Measurements from ENCODE around the gene ADCY2.
"Not testable (repeated sequence)": the region's sequence is repeated elsewhere in the genome, so short reads cannot be mapped to it uniquely, and the experiment has no call there.

ADCY2 gene

DNA sequence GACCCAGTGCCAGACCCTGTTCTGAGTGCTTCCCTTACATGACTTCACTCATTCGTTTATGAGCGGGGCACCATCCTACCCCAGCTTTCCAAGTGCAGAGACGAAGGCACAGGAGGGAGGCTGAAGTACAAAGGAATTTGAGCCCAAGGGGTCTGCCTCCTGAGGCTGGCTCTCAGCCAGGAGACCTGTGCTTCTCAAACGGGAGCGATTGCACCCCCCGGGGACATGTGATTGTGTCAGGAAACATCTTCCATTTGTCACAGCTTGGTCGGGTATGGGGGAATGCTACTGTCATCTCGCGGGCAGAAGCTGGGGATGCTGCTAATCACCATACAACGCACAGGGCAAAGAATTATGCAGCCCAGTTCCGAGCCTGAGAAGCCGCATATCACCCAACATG is 23.9 kb downstream of the ADCY2 start:
- no peak for DNase-seq (ENCODE audit: low read depth, low spot score)
- in situ Hi-C loops (cut with HindIII; ENCODE audit: low sequenced_read_pairs) = no loop called here
- H3K4me3 ChIP-seq (ENCODE audit: low read depth, low read length) = no peak overlapping the region
- TF ChIP-seq, protein P1, sequence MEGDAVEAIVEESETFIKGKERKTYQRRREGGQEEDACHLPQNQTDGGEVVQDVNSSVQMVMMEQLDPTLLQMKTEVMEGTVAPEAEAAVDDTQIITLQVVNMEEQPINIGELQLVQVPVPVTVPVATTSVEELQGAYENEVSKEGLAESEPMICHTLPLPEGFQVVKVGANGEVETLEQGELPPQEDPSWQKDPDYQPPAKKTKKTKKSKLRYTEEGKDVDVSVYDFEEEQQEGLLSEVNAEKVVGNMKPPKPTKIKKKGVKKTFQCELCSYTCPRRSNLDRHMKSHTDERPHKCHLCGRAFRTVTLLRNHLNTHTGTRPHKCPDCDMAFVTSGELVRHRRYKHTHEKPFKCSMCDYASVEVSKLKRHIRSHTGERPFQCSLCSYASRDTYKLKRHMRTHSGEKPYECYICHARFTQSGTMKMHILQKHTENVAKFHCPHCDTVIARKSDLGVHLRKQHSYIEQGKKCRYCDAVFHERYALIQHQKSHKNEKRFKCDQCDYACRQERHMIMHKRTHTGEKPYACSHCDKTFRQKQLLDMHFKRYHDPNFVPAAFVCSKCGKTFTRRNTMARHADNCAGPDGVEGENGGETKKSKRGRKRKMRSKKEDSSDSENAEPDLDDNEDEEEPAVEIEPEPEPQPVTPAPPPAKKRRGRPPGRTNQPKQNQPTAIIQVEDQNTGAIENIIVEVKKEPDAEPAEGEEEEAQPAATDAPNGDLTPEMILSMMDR (IDR thresholded peaks at IDR 0.05; ENCODE audit: low read depth, low read length) = no peak

DNA sequence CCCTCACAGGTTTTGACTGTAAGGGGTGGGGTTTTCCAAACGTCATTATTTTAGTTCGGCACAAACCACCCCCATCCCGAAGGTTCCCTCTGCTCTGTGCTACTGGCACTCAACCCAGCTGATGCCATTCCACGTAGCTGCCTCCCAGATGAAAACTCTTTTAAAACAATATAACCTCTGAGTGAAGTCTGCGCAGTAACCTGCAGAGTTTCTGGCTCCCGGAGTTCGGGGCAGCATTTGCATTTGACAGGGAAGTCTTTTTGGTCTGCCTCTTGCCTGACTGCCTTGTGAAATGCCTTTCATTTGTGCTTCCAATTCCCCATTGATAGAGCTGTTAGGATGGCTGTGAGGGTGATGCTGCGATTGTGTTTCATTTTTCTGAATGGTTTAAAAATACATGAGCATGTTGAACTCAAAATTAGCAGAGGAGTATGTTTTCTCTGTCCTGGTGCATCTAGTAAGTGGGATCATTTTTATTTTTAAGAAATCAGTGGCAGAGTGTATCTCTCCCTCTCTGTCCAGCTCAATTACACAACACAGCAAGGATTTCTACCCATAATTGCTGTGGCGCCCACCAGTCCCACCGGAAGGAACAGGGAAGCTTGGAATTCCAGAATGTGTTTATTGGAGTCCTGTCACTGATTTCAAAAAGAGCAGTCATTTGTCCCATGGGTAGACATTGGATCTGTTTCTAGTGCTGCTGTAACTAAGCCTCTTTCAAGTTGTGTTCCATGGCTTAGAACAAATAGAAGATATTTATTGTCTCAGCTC is 24.8 kb downstream of the ADCY2 start:
- no peak overlapping the region for H3K4me3 ChIP-seq (ENCODE audit: low read depth, low read length)
- TF ChIP-seq, protein P1 (IDR thresholded peaks at IDR 0.05; ENCODE audit: low read depth, low read length) = no peak
- no peak for DNase-seq (ENCODE audit: low read depth, low spot score)
- in situ Hi-C loops (cut with HindIII; ENCODE audit: low sequenced_read_pairs) = no loop called here

DNA sequence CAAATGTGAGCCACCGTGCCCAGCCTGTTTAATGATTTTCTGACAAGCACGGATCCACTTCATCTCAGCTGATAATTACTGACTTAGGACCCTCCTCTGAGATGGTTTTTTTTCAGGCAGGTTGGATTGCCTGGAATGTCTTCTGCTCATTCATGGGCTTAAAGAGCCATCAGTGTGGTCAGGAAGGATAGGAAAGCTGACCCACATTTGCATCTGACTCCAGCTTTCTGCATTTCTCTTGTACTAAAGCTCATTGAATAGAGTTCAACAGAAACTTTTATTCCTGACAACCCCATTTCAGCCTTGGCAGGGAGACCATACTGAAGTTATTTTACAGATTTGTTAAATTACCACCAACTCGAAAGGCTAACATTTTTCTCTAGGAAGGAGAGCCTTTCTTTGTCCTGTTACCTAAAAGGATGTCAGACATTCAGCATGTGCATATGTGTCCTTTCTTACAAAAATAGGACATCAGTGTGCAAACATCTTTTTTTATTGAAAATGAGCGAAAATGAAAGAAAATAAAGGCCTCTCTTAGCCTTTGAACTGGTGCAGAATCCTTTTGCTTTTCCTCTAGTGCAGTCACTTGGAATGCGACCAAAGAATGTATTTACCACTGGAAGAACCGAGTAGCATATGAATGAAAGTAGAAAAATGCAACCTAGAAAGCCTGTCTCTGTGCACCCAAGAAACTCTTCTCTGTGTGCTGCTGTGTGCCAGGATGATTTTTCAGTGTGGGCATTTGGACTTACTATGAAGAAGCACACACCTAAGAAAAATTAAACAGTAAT is 26.6 kb downstream of the ADCY2 start:
- in situ Hi-C loops (cut with HindIII; ENCODE audit: low sequenced_read_pairs) = no loop called here
- H3K4me3 ChIP-seq (ENCODE audit: low read depth, low read length) = no peak overlapping the region
- TF ChIP-seq, protein P1 (IDR thresholded peaks at IDR 0.05; ENCODE audit: low read depth, low read length) = no peak
- peak; percentile 18 for DNase-seq (ENCODE audit: low read depth, low spot score)

DNA sequence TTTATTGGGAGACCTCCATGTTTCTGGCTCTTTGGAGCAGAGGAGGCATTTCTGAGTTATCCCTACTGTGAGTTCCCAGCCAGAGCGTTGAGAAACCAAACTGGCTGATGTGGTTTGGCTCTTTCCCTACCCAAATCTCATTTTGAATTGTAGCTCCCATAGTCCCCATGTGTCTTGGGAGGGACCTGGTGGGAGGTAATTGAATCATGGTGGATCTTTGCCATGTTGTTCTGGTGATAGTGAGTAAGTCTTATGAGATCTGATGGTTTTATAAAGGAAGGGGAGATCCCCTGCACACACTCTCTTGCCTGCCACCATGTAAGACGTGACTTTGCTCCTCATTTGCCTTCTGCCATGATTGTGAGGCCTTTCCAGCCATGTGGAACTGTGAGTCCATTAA is 27.3 kb downstream of the ADCY2 start:
- in situ Hi-C loops (cut with HindIII; ENCODE audit: low sequenced_read_pairs) = not testable (repeated sequence)
- DNase-seq (ENCODE audit: low read depth, low spot score) = peak; percentile 13

DNA sequence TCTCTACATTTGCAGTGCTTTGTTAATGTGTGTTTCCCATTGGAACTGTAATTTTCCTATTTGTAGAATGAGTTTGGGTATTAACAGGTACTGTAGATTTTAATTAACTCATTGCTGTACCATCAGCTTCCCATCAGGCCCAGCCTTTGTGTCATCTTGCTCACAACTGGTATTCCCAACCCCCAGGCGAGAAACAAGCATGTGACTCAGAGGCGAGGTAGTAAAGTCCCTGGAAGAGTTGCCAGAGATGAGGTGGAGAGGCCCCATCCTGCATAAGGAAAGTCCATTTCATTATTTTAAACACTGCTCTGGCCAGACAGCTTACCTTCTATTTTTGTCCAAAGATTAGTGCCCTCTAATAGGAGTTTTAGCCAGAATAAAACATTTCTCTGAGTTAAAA is 29.9 kb downstream of the ADCY2 start:
- in situ Hi-C loops (cut with HindIII; ENCODE audit: low sequenced_read_pairs) = no loop called here

More for the DNA sequence above, 27.3 kb downstream of the ADCY2 start:
- H3K4me3 ChIP-seq (ENCODE audit: low read depth, low read length) = not testable (repeated sequence)

DNA sequence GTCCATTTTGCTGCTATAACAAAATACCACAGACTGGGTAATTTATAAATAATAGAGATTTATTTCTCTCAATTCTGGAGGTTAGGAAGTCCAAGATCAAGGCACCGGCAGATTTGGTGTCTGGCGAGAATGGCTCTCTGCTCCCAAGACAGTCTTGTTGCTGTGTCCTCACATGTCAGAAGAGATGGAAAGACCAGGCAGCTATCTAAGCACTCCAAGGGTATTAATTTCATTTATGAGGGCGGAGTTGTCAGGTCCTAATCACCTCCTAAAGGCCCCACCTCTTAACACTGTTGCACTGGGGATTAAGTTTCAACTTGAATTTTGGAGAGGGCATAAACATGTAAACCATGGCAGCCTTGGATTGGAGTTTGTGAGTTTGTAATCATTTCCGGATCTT is 30.3 kb downstream of the ADCY2 start:
- no peak overlapping the region for H3K4me3 ChIP-seq (ENCODE audit: low read depth, low read length)
- in situ Hi-C loops (cut with HindIII; ENCODE audit: low sequenced_read_pairs) = no loop called here
- TF ChIP-seq, protein P1 (IDR thresholded peaks at IDR 0.05; ENCODE audit: low read depth, low read length) = no peak
- no peak for DNase-seq (ENCODE audit: low read depth, low spot score)

More for the DNA sequence above, 29.9 kb downstream of the ADCY2 start:
- H3K4me3 ChIP-seq (ENCODE audit: low read depth, low read length) = no peak overlapping the region
- DNase-seq (ENCODE audit: low read depth, low spot score) = no peak
- TF ChIP-seq, protein P1 (IDR thresholded peaks at IDR 0.05; ENCODE audit: low read depth, low read length) = no peak

DNA sequence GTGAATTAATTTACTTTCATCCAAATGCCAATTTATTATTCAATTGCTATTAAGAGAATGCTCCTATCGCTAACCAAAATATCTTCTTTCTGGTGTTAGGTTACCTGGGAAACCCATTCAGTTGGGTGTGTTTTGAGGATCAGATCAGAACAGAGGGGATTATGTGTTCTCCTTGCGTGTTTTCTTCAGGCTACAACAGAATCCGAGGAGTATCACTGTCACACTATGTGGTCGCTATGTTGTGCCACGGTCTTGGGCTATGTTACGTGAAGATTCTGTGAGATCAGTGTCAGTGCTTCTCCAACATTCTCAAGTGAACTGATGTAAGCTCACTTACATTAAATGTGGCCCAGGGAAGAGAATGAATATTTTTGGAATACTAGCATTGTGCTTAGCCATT is 39.0 kb downstream of the ADCY2 start:
- H3K4me3 ChIP-seq (ENCODE audit: low read depth, low read length) = no peak overlapping the region
- no peak for DNase-seq (ENCODE audit: low read depth, low spot score)
- TF ChIP-seq, protein P1 (IDR thresholded peaks at IDR 0.05; ENCODE audit: low read depth, low read length) = no peak
- in situ Hi-C loops (cut with HindIII; ENCODE audit: low sequenced_read_pairs) = no loop called here
